Parietal lobe (tissue), 2 donors: ENCODE results near the gene ADCK1. TPM values are rescaled to one million over a fixed set of nuclear protein-coding genes. Genes with fewer than 3 reads are reported as not detected.

ENCODE experiments used
- small RNA-seq: library from RNA; depleted of rRNA; stranded (forward); fragments of <200 nt; gene quantifications from one replicate; pipeline ENCODE3, GENCODE V24; 2014; ENCODE audit warnings: low replicate concordance
- total RNA-seq: library from RNA; depleted of rRNA; stranded (reverse); fragments of >200 nt; gene quantifications from one replicate; pipeline ENCODE4 v1.2.3, GENCODE V29; 2014

The ADCK1 gene, protein sequence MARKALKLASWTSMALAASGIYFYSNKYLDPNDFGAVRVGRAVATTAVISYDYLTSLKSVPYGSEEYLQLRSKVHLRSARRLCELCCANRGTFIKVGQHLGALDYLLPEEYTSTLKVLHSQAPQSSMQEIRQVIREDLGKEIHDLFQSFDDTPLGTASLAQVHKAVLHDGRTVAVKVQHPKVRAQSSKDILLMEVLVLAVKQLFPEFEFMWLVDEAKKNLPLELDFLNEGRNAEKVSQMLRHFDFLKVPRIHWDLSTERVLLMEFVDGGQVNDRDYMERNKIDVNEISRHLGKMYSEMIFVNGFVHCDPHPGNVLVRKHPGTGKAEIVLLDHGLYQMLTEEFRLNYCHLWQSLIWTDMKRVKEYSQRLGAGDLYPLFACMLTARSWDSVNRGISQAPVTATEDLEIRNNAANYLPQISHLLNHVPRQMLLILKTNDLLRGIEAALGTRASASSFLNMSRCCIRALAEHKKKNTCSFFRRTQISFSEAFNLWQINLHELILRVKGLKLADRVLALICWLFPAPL
- 11.6 TPM for total RNA-seq

DNA sequence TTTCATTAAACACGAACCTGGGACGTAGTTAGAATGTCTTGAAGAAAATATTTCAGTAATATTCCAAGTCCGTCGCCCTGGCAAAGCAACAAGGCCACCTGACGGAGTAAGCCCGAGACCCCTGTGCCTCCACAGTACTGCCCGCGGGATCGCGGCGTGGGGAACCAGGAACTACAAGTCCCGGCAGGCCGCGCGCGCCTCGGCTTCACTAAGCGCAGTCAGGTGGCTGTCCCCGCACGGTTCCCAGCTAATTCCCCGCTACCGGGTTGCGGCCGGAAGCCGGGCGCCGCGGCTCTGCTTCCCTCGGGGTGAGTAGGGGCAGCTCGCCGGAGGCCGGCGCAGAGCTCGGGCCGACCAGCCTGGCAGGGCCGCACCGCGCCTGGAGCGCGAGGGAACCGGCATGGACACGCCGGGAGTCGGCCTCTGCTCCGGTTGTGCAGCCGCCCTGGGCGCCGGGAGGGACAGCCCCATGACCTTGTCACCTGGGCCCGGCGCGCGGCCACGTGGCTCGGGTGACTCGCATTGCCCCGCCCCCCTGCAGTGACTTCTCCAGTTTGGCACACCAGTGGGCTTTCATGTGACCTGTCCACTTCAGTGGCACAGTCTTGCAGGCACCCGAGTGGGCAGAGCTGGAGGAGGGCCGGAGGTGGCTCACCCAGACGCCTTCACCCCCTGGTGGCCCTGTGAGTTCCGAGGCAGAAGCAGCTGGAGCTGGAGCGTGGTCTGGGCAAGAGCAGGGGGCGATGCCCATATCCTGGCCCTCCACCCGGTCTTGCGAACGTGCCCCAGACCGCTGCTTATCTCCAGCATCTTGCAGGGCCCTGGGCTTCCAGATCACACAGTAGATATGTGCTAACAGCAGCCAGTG, at the start of gene ADCK1:
ADCK1 (plus strand) TSS at position 247 of the 868 bp plus-strand sequence. CDS start 18,870 bp downstream, outside the sequence.

DNA sequence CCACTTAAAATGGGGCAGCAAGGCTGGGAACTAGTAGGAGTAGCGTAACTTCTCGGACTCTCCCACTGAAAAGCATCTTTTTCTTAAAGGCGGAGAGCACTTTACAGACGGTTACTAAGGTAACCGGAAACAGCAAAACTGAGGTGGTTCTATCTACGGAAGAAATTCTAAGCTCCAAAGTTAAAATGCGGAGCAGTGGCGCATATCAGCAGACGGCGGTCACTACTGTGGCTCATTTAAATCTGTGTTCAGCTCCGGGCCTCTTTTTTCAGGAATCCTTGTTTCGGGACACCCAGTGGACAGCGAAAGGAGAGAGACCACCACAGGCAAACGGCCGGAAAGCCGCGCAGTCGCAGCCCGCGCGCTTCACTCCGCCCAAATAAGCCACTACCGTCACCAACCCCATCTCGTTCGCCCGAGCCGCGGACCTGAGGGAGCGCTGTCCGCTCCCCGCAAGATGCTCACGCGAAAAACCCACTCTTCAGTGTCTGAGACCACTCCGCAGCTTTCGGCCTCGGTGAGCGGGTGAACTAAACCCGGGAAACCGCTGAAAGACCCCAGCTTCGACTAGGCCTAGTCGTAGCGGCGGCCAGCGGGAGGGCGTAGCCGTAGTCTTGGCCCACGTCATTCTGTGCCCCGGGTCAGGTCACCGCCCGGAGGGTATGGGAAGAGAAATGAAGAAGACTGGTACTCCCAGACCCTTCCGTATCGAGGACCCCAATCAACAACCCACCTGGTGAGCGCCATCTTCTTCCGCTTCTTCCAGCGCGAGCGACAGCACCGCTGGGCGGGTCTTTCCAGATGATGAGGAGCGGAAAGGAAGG, 39.3 kb upstream of the ADCK1 start, which contains the start of gene SNW1:
SNW1 (minus strand) TSS at position 776 of the 824 bp plus-strand sequence; CDS start at position 747, 29 bp downstream.

Small RNA genes within 50 kb of the gene (small RNA-seq; reads per million reads assigned to genes)
- gene RF00019, result not detected

Other genes starting within 250 kb of the ADCK1 start
- gene SPTLC2, start 183.5 kb upstream of the ADCK1 start, total RNA-seq, result 31.6 TPM
- 14.1 TPM for gene ALKBH1, start 92.1 kb upstream of the ADCK1 start, total RNA-seq
- 53.8 TPM for gene SLIRP, start 92.0 kb upstream of the ADCK1 start, total RNA-seq
- 54.1 TPM for gene SNW1, start 39.0 kb upstream of the ADCK1 start, total RNA-seq